H9 (cell line): ENCODE results near the gene ZFP69B. TPM values are rescaled to one million over a fixed set of nuclear protein-coding genes. Genes with fewer than 3 reads are reported as not detected.
"Not testable (repeated sequence)": the region's sequence is repeated elsewhere in the genome, so short reads cannot be mapped to it uniquely, and the experiment has no call there.

Experiments
- DNase-seq: peaks from one replicate; pipeline ENCODE4 v3.0.0-alpha.2; 2017
- H2AFZ ChIP-seq: one replicate; pipeline ENCODE4 v1.6.1; 2013; ENCODE audit warnings: mild to moderate bottlenecking, low read length, control low read depth, moderate library complexity
- H2AK5ac ChIP-seq: 2 replicates; pipeline ENCODE4 v1.6.1; 2013; ENCODE audit warnings: low read length, control low read depth, mixed read lengths; ENCODE audit not compliant: insufficient read length
- H2BK120ac ChIP-seq: one replicate; pipeline ENCODE4 v1.6.1; 2013; ENCODE audit warnings: low read depth, mild to moderate bottlenecking, low read length, control low read depth, inconsistent platforms; ENCODE audit not compliant: poor library complexity, severe bottlenecking
- H2BK12ac ChIP-seq: 2 replicates; pipeline ENCODE4 v1.6.1; 2013; ENCODE audit warnings: low read length, control low read depth, mixed read lengths, low read depth; ENCODE audit not compliant: insufficient read length
- H2BK15ac ChIP-seq: 2 replicates; pipeline ENCODE4 v1.6.1; 2013; ENCODE audit warnings: low read depth, low read length, control low read depth
- H2BK20ac ChIP-seq: one replicate; pipeline ENCODE4 v1.6.1; 2013; ENCODE audit warnings: low read depth, mild to moderate bottlenecking, low read length, control low read depth, inconsistent platforms; ENCODE audit not compliant: poor library complexity, severe bottlenecking
- H2BK5ac ChIP-seq: 2 replicates; pipeline ENCODE4 v1.6.1; 2013; ENCODE audit warnings: low read length, control low read depth, mixed read lengths; ENCODE audit not compliant: insufficient read length
- H3K14ac ChIP-seq: 2 replicates; pipeline ENCODE4 v1.6.1; 2013; ENCODE audit warnings: low read length, control low read depth; ENCODE audit not compliant: insufficient read depth
- H3K18ac ChIP-seq: 2 replicates; pipeline ENCODE4 v1.6.1; 2013; ENCODE audit warnings: low read depth, mild to moderate bottlenecking, mixed read lengths, low read length, control low read depth; ENCODE audit not compliant: insufficient read length
- H3K23ac ChIP-seq: 2 replicates; pipeline ENCODE4 v1.6.1; 2013; ENCODE audit warnings: low read length, control low read depth, mixed read lengths, low read depth; ENCODE audit not compliant: insufficient read length
- H3K23me2 ChIP-seq: 2 replicates; pipeline ENCODE4 v1.6.1; 2013; ENCODE audit warnings: low read depth, mild to moderate bottlenecking, mixed read lengths, low read length, control low read depth; ENCODE audit not compliant: insufficient read length, poor library complexity, severe bottlenecking
- H3K27ac ChIP-seq: 2 replicates; pipeline ENCODE4 v1.5.1; 2013; ENCODE audit warnings: low read length, control low read depth, mixed read lengths, low read depth; ENCODE audit not compliant: insufficient read length
- H3K27me3 ChIP-seq: 2 replicates; pipeline ENCODE4 v1.6.1; 2013; ENCODE audit warnings: low read length, control low read depth, inconsistent platforms; ENCODE audit not compliant: insufficient read depth
- H3K4ac ChIP-seq: 2 replicates; pipeline ENCODE4 v1.6.1; 2013; ENCODE audit warnings: low read depth, mild to moderate bottlenecking, control low read depth, inconsistent platforms, low read length, moderate library complexity
- H3K4me1 ChIP-seq: 2 replicates; pipeline ENCODE4 v1.6.1; 2013; ENCODE audit warnings: low read length, control low read depth, inconsistent platforms; ENCODE audit not compliant: insufficient read depth
- H3K4me2 ChIP-seq: 2 replicates; pipeline ENCODE4 v1.6.1; 2013; ENCODE audit warnings: low read length, control low read depth, mixed read lengths; ENCODE audit not compliant: insufficient read length, insufficient read depth
- H3K56ac ChIP-seq: 2 replicates; pipeline ENCODE4 v1.6.1; 2013; ENCODE audit warnings: low read depth, mild to moderate bottlenecking, mixed read lengths, low read length, control low read depth; ENCODE audit not compliant: insufficient read length
- H3K79me1 ChIP-seq: 2 replicates; pipeline ENCODE4 v1.6.1; 2013; ENCODE audit warnings: low read depth, mild to moderate bottlenecking, moderate library complexity, low read length, control low read depth, inconsistent platforms; ENCODE audit not compliant: insufficient read depth, poor library complexity, severe bottlenecking
- H3K79me2 ChIP-seq: 2 replicates; pipeline ENCODE4 v1.6.1; 2013; ENCODE audit warnings: low read length, control low read depth, inconsistent platforms; ENCODE audit not compliant: insufficient read depth
- H3K9ac ChIP-seq: 2 replicates; pipeline ENCODE4 v1.6.1; 2013; ENCODE audit warnings: low read length, control low read depth, mixed read lengths; ENCODE audit not compliant: insufficient read length; ENCODE audit errors: extremely low read depth
- H3K9me3 ChIP-seq: one replicate; pipeline ENCODE4 v1.6.1; 2013; ENCODE audit warnings: low read depth, low read length, inconsistent platforms; ENCODE audit not compliant: control insufficient read depth
- H3T11ph ChIP-seq: one replicate; pipeline ENCODE4 v1.6.1; 2013; ENCODE audit warnings: mild to moderate bottlenecking, low read length, control low read depth, inconsistent platforms
- H4K20me1 ChIP-seq: one replicate; pipeline ENCODE4 v1.6.1; 2013; ENCODE audit not compliant: control insufficient read depth, insufficient read length, insufficient read depth
- H4K5ac ChIP-seq: 2 replicates; pipeline ENCODE4 v1.6.1; 2013; ENCODE audit warnings: low read depth, mild to moderate bottlenecking, mixed read lengths, low read length, control low read depth; ENCODE audit not compliant: insufficient read length
- H4K8ac ChIP-seq: replicated peaks from 2 replicates; pipeline ENCODE4 v1.6.1; 2013; ENCODE audit warnings: low read length, control low read depth, mixed read lengths, low read depth; ENCODE audit not compliant: insufficient read length
- H4K91ac ChIP-seq: 2 replicates; pipeline ENCODE4 v1.6.1; 2013; ENCODE audit warnings: low read depth, mild to moderate bottlenecking, moderate library complexity, mixed read lengths, low read length, control low read depth; ENCODE audit not compliant: insufficient read length
- H3K27ac Mint-ChIP-seq, 3 experiments: 2 replicates in 2 of 3; 3 replicates in 1 of 3; pipeline ENCODE4 v1.8.0; 2020 to 2021; ENCODE audit warnings: mixed read lengths in 3 of 3, mild to moderate bottlenecking in 1 of 3, moderate library complexity in 1 of 3
- H3K27me3 Mint-ChIP-seq: 2 replicates; pipeline ENCODE4 v1.8.0; 2021; ENCODE audit warnings: low read depth, mild to moderate bottlenecking, moderate library complexity, mixed read lengths
- H3K36me3 Mint-ChIP-seq, 3 experiments: 2 replicates in 2 of 3; 3 replicates in 1 of 3; pipeline ENCODE4 v1.8.0; 2020 to 2021; ENCODE audit warnings: low read depth in 3 of 3, mixed read lengths in 3 of 3; ENCODE audit not compliant: insufficient read depth in 1 of 3
- H3K4me1 Mint-ChIP-seq, 2 experiments: 2 replicates each; pipeline ENCODE4 v1.8.0; 2020; ENCODE audit warnings: mixed read lengths in 2 of 2
- H3K4me3 Mint-ChIP-seq, 2 experiments: 2 replicates in 1 of 2; 3 replicates in 1 of 2; pipeline ENCODE4 v1.8.0; 2020 to 2021; ENCODE audit warnings: mild to moderate bottlenecking in 2 of 2, mixed read lengths in 2 of 2, moderate library complexity in 1 of 2
- H3K9me3 Mint-ChIP-seq, 2 experiments: 2 replicates in 1 of 2; 3 replicates in 1 of 2; pipeline ENCODE4 v1.8.0; 2020; ENCODE audit warnings: mild to moderate bottlenecking in 2 of 2, mixed read lengths in 2 of 2, moderate library complexity in 1 of 2
- WGBS: extraction: QIAGEN DNeasy Blood & Tissue Kit; methylation state at CpG from one replicate; pipeline ENCODE4 v1.1.7; 2013; ENCODE audit warnings: missing lambda C conversion rate, low lambda C conversion rate, mixed read lengths; ENCODE audit not compliant: insufficient read length; ENCODE audit errors: extremely low coverage; 5-methylcytosine and 5-hydroxymethylcytosine counted together
- total RNA-seq: library from RNA; stranded (reverse); gene quantifications from 2 replicates; pipeline ENCODE4 v1.2.1, GENCODE V29; 2021
- TF ChIP-seq, protein P1 (sequence below): fragments of 200-600 bp; sonication (generic); conservative IDR thresholded peaks from 3 replicates; pipeline ENCODE4 v1.8.0; 2021; ENCODE audit warnings: antibody characterized with exemption, mild to moderate bottlenecking

Gene ZFP69B
- total RNA-seq, 1 experiment from 2014 or later, result 16.2 TPM

DNA sequence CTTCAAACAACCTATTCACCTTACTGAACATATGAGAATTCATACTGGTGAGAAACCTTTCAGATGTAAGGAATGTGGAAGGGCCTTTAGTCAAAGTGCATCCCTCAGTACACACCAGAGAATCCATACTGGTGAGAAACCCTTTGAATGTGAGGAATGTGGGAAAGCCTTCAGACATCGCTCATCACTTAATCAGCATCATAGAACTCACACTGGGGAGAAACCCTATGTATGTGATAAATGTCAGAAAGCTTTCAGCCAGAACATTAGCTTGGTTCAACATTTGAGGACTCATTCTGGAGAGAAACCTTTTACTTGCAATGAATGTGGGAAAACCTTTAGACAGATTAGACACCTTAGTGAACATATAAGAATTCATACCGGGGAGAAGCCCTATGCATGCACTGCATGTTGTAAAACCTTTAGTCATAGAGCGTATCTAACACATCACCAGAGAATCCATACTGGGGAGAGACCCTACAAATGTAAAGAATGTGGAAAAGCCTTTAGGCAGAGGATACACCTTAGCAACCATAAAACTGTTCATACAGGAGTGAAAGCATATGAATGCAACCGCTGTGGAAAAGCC lies 45.1 kb downstream of the ZFP69B start:
- H2BK20ac ChIP-seq, result no peak overlapping the region
- H3K27ac ChIP-seq, result no peak overlapping the region
- peaks cover 58 to 83% (median 76%) of the 10 kb centered on the region in 3 experiments for H3K36me3 Mint-ChIP-seq
- H2AFZ ChIP-seq, result no peak overlapping the region
- no peak for DNase-seq
- H3K9me3 Mint-ChIP-seq, result peaks cover 46 to 62% of the 10 kb centered on the region in 2 experiments
- no peaks in the 10 kb centered on the region for H3K79me1 ChIP-seq
- H2BK5ac ChIP-seq, result no peak overlapping the region
- H4K8ac ChIP-seq, result no peak overlapping the region
- no CpG with 5 or more reads among the region's 4 CpGs for WGBS
- H3K18ac ChIP-seq, result no peak overlapping the region
- H3K27me3 Mint-ChIP-seq, result no peaks in the 10 kb centered on the region
- H3K23ac ChIP-seq, result no peak overlapping the region
- no peak overlapping the region for H2BK12ac ChIP-seq
- H3T11ph ChIP-seq, result no peak overlapping the region
- H3K4me1 ChIP-seq, result no peaks in the 10 kb centered on the region
- H2AK5ac ChIP-seq, result no peak overlapping the region
- no peak overlapping the region for H3K4ac ChIP-seq
- peaks cover 15% of the 10 kb centered on the region for H3K9me3 ChIP-seq
- H3K14ac ChIP-seq, result no peak overlapping the region
- TF ChIP-seq, protein P1, sequence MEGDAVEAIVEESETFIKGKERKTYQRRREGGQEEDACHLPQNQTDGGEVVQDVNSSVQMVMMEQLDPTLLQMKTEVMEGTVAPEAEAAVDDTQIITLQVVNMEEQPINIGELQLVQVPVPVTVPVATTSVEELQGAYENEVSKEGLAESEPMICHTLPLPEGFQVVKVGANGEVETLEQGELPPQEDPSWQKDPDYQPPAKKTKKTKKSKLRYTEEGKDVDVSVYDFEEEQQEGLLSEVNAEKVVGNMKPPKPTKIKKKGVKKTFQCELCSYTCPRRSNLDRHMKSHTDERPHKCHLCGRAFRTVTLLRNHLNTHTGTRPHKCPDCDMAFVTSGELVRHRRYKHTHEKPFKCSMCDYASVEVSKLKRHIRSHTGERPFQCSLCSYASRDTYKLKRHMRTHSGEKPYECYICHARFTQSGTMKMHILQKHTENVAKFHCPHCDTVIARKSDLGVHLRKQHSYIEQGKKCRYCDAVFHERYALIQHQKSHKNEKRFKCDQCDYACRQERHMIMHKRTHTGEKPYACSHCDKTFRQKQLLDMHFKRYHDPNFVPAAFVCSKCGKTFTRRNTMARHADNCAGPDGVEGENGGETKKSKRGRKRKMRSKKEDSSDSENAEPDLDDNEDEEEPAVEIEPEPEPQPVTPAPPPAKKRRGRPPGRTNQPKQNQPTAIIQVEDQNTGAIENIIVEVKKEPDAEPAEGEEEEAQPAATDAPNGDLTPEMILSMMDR, result no peak
- no peaks in the 10 kb centered on the region for H3K4me1 Mint-ChIP-seq
- no peak overlapping the region for H3K4me2 ChIP-seq
- H3K79me2 ChIP-seq, result no peaks in the 10 kb centered on the region
- no peak overlapping the region for H3K4me3 Mint-ChIP-seq
- H4K91ac ChIP-seq, result no peak overlapping the region
- H3K23me2 ChIP-seq, result no peaks in the 10 kb centered on the region
- no peak overlapping the region for H4K5ac ChIP-seq
- H3K27me3 ChIP-seq, result no peaks in the 10 kb centered on the region
- H3K27ac Mint-ChIP-seq, result no peak overlapping the region
- H3K56ac ChIP-seq, result no peak overlapping the region
- H3K9ac ChIP-seq, result no peak overlapping the region
- no peak overlapping the region for H2BK120ac ChIP-seq
- H4K20me1 ChIP-seq, result no peaks in the 10 kb centered on the region
- H2BK15ac ChIP-seq, result no peak overlapping the region

DNA sequence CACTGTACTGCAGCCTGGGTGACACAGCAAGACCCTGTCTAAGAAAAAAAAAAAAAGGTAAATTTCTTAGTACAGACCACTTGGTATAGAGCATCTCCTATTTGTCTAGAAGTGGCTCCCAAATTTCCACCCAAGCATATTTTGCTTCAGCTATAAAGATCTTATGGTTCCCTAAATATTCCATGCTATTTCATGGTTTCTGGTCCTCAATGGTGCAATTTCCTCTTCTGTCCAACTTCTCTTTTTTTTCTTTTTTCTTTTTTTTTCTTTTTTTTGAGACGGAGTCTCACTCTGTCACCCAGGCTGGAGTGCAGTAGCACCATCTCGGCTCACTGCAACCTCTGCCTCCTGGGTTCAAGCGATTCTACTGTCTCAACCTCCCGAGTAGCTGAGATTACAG lies 52.4 kb downstream of the ZFP69B start:
- peaks cover 36 to 54% of the 10 kb centered on the region in 2 experiments for H3K9me3 Mint-ChIP-seq
- H3K56ac ChIP-seq, H2BK5ac ChIP-seq, H3K4ac ChIP-seq, H3K4me1 ChIP-seq, H4K5ac ChIP-seq, H3K79me2 ChIP-seq, H2BK12ac ChIP-seq, H3K79me1 ChIP-seq, H3T11ph ChIP-seq, H3K9ac ChIP-seq, H2AK5ac ChIP-seq, H2BK15ac ChIP-seq, H2BK20ac ChIP-seq, H4K91ac ChIP-seq, H3K27ac Mint-ChIP-seq, H3K27me3 ChIP-seq, H3K23me2 ChIP-seq, H3K14ac ChIP-seq, H2BK120ac ChIP-seq, H3K4me1 Mint-ChIP-seq, H3K23ac ChIP-seq, H3K9me3 ChIP-seq, H3K27me3 Mint-ChIP-seq, H4K8ac ChIP-seq, H4K20me1 ChIP-seq, H2AFZ ChIP-seq, H3K4me3 Mint-ChIP-seq, DNase-seq, H3K27ac ChIP-seq, H3K4me2 ChIP-seq, H3K18ac ChIP-seq: not testable (repeated sequence)
- no CpG with 5 or more reads among the region's 4 CpGs for WGBS
- H3K36me3 Mint-ChIP-seq, result peaks cover 31 to 56% (median 38%) of the 10 kb centered on the region in 3 experiments
